Ovary (tissue), 9 donors: Measurements from ENCODE around the gene CDRT4. TPM values are rescaled to one million over a fixed set of nuclear protein-coding genes. Genes with fewer than 3 reads are reported as not detected.

ENCODE experiments used
- DNase-seq, 5 donors: peaks; one replicate each; pipeline ENCODE4 v3.0.0-alpha.2; 2019 to 2020
- H3K27ac ChIP-seq, 2 donors: fragments of 200-600 bp; one replicate each; pipeline versions ENCODE4 v1.5.1 to v1.8.0; 2019 to 2022
- H3K27me3 ChIP-seq: fragments of 200-600 bp; one replicate; pipeline ENCODE4 v1.8.0; 2022
- H3K36me3 ChIP-seq: fragments of 200-600 bp; sonication (generic); one replicate; pipeline ENCODE4 v1.5.1; 2019
- H3K4me1 ChIP-seq: one replicate; pipeline ENCODE4 v1.8.1; 2013; ENCODE audit warnings: mild to moderate bottlenecking, moderate library complexity; ENCODE audit not compliant: insufficient read depth
- H3K4me3 ChIP-seq: fragments of 200-600 bp; sonication (generic); one replicate; pipeline ENCODE4 v1.5.1; 2017
- H3K9me3 ChIP-seq, 2 donors: fragments of 200-600 bp in 1 of 2; sonication (generic) in 1 of 2; one replicate each; pipeline versions ENCODE4 v1.5.1 to v1.8.1; 2013 to 2019; ENCODE audit warnings: mild to moderate bottlenecking in 1 of 2, moderate library complexity in 1 of 2
- CTCF ChIP-seq, 3 donors: fragments of 450-650 bp in 2 of 3; fragments of 200-600 bp in 1 of 3; IDR thresholded peaks; one replicate each; pipeline versions ENCODE4 v1.5.1 to v1.8.0; 2016 to 2022; ENCODE audit warnings: antibody characterized with exemption in 3 of 3, mild to moderate bottlenecking in 1 of 3
- EP300 ChIP-seq: sonication (generic); formaldehyde crosslinking; IDR thresholded peaks from one replicate; pipeline ENCODE4 v1.6.1; 2017; ENCODE audit warnings: antibody characterized with exemption
- POLR2A ChIP-seq: fragments of 450-650 bp; IDR thresholded peaks from one replicate; pipeline ENCODE4 v1.6.1; 2017; ENCODE audit warnings: antibody characterized with exemption, mild to moderate bottlenecking, moderate library complexity
- WGBS, 3 donors: extraction: QIAGEN DNeasy Blood & Tissue Kit in 1 of 3; methylation state at CpG; one replicate each; pipeline versions ENCODE4 v1.1.5 to v1.1.7; 2013 to 2017; 5-methylcytosine and 5-hydroxymethylcytosine counted together
- intact Hi-C, 4 donors: fragments of 100-400 bp; cut with DNase I; formaldehyde crosslinking; loops; one replicate each; pipeline versions ENCODE4 v1.11.0 to v1.15.1; 2022 to 2023
- polyA plus RNA-seq, 2 donors: library from polyadenylated mRNA; stranded (reverse); fragments of 200-250 nt in 1 of 2; fragments of 350-450 nt in 1 of 2; fragmentation: Illumina TruSeq in 1 of 2; extraction: RNeasy Lipid Tissue Mini Kit (QIAGEN cat#74804) in 1 of 2; gene quantifications; one replicate each; pipeline ENCODE4 v1.2.3, GENCODE V29; 2013 to 2014
- total RNA-seq, 7 donors: library from RNA; depleted of rRNA in 2 of 7; stranded (reverse); fragments of >200 nt in 2 of 7; fragmentation: NEBNext Ultra II Directional in 3 of 7; extraction: Animal tissue kit (Norgen Biotek cat#: 25700) in 3 of 7; gene quantifications; one replicate each; pipeline versions ENCODE4 v1.1.0 to v1.2.4, GENCODE V29; 2016 to 2023
- donor health status: DM: no; HTN: no; CAD: no; lungs with moderate emphysema.
- donor health status: DM: no; HTN: no; CAD: no.
- donor health status: Bipolar disorder and iron deficiency.
- donor health status: DM: yes; HTN: yes; CAD: no.
- donor health status: DM: no; HTN: no; CAD: no.
- donor health status: DM: yes; HTN: yes; CAD: no.

The CDRT4 gene
- total and polyA plus RNA-seq, 9 donors = 4.1 to 11.7 (median 7.2) TPM

GRCh38 chr17:15513058-15513791 is 45.8 kb upstream of the CDRT4 start:
- WGBS, 3 donors = 14 to 20% (median 19%) methylated on average over 6 of the region's 6 CpGs
- H3K9me3 ChIP-seq = no peaks in the 10 kb centered on the region
- peaks cover 10% of the 10 kb centered on the region for H3K4me1 ChIP-seq
- peak overlapping the region; percentile 5 to 64 for H3K27ac ChIP-seq
- no peaks in the 10 kb centered on the region for H3K27me3 ChIP-seq
- no peak for TF ChIP-seq EP300
- no peak for TF ChIP-seq CTCF (IDR thresholded peaks at IDR 0.05)
- TF ChIP-seq POLR2A = no peak
- H3K4me3 ChIP-seq = no peak overlapping the region
- H3K36me3 ChIP-seq = no peaks in the 10 kb centered on the region
- intact Hi-C loops = no loop called here
- no peak for DNase-seq

GRCh38 chr17:15512071-15512709 is 44.8 kb upstream of the CDRT4 start:
- no peaks in the 10 kb centered on the region for H3K36me3 ChIP-seq
- no peak overlapping the region for H3K4me3 ChIP-seq
- 98 to 99% (median 98%) methylated on average over 4 of the region's 4 CpGs for WGBS, 3 donors
- TF ChIP-seq EP300 = no peak
- TF ChIP-seq CTCF (IDR thresholded peaks at IDR 0.05) = no peak
- H3K27ac ChIP-seq = peak overlapping the region; percentile 5 to 64
- intact Hi-C loops = no loop called here
- no peaks in the 10 kb centered on the region for H3K9me3 ChIP-seq
- peaks cover 13% of the 10 kb centered on the region for H3K4me1 ChIP-seq
- no peak for DNase-seq
- H3K27me3 ChIP-seq = no peaks in the 10 kb centered on the region

GRCh38 chr17:15511142-15511541 is 43.7 kb upstream of the CDRT4 start:
- Histone ChIP-seq H3K4me3 (no peak overlapping the region), H3K27ac (no peak overlapping the region), H3K36me3 (no peaks in the 10 kb centered on the region), H3K9me3 (no peaks in the 10 kb centered on the region), H3K27me3 (no peaks in the 10 kb centered on the region), H3K4me1 (peaks cover 13% of the 10 kb centered on the region)
- WGBS, 3 donors = 66 to 73% (median 68%) methylated on average over 2 of the region's 2 CpGs
- TF ChIP-seq POLR2A (no peak), EP300 (no peak), CTCF (IDR thresholded peaks at IDR 0.05) (no peak)
- intact Hi-C loops = no loop called here
- DNase-seq = no peak

GRCh38 chr17:15510361-15510760 is 42.9 kb upstream of the CDRT4 start:
- Histone ChIP-seq H3K36me3 (no peaks in the 10 kb centered on the region), H3K9me3 (no peaks in the 10 kb centered on the region), H3K27me3 (no peaks in the 10 kb centered on the region), H3K4me3 (no peak overlapping the region), H3K4me1 (peaks cover 13% of the 10 kb centered on the region), H3K27ac (no peak overlapping the region)
- 44 to 60% (median 48%) methylated on average over 3 of the region's 3 CpGs for WGBS, 3 donors
- DNase-seq = no peak
- TF ChIP-seq EP300 = no peak
- TF ChIP-seq POLR2A = no peak
- intact Hi-C loops = no loop called here

- peaks cover 13% of the 10 kb centered on the region for H3K4me1 ChIP-seq
- H3K27me3 ChIP-seq = no peaks in the 10 kb centered on the region
- H3K9me3 ChIP-seq = no peaks in the 10 kb centered on the region
- no peaks in the 10 kb centered on the region for H3K36me3 ChIP-seq
- WGBS, 3 donors = 75 to 86% (median 85%) methylated on average over 5 of the region's 5 CpGs
- intact Hi-C loops = loop anchor here in 1 of 4 donors (5.0 kb wide), 1 partner anchor 252 kb away; no protein-coding TSS in a partner anchor
- no peak for TF ChIP-seq POLR2A
- TF ChIP-seq CTCF (IDR thresholded peaks at IDR 0.05) = no peak
- TF ChIP-seq EP300 = no peak
- no peak overlapping the region for H3K27ac ChIP-seq
- DNase-seq = no peak
- no peak overlapping the region for H3K4me3 ChIP-seq
Measured at GRCh38 chr17:15509095-15509494, 41.7 kb upstream of the CDRT4 start.
